OCI-LY7 (cell line): ENCODE data around the gene NHS. TPM values are rescaled to one million over a fixed set of nuclear protein-coding genes. Genes with fewer than 3 reads are reported as not detected.

Experiments used
- BruUV-seq: library from RNA; stranded (reverse); fragments of 400-500 nt; replicated peaks from 2 replicates; lab custom pipeline; 2021; lab: Mats Ljungman, UMichigan
- CTCF ChIA-PET: fragments of 300-600 bp; sonication (Branson Sonifier 250); formaldehyde crosslinking; loops from one replicate; lab custom pipeline; 2022; ENCODE audit warnings: antibody characterized with exemption; ENCODE audit not compliant: unreplicated experiment; lab: Charles Lee
- POLR2A ChIA-PET: fragments of 300-600 bp; sonication (Branson Sonifier 250); formaldehyde crosslinking; loops from one replicate; lab custom pipeline; 2022; ENCODE audit warnings: antibody characterized with exemption; lab: Charles Lee
- DNase-seq: peaks from one replicate; pipeline ENCODE4 v3.0.0-alpha.2; 2015; ENCODE audit warnings: low spot score
- H2AFZ ChIP-seq: fragments of 200-600 bp; sonication (generic), shearing (Covaris generic); 2 replicates; pipeline ENCODE4 v1.6.1; 2014; ENCODE audit warnings: mild to moderate bottlenecking, antibody characterized with exemption, low read length, moderate library complexity
- H3K27ac ChIP-seq: fragments of 200-600 bp; sonication (generic); 2 replicates; pipeline ENCODE4 v1.5.1; 2014; ENCODE audit warnings: mixed run types, low read depth, mild to moderate bottlenecking, moderate library complexity, low read length, inconsistent platforms; ENCODE audit not compliant: poor library complexity, severe bottlenecking
- H3K36me3 ChIP-seq: fragments of 200-600 bp; sonication (generic); 2 replicates; pipeline ENCODE4 v1.6.1; 2014; ENCODE audit warnings: mild to moderate bottlenecking, antibody characterized with exemption, low read length, moderate library complexity, mixed read lengths; ENCODE audit not compliant: insufficient read depth
- H3K4me1 ChIP-seq: fragments of 200-600 bp; sonication (generic); 2 replicates; pipeline ENCODE4 v1.5.1; 2014; ENCODE audit warnings: mild to moderate bottlenecking, low read length; ENCODE audit not compliant: insufficient read depth, poor library complexity, severe bottlenecking
- H3K4me2 ChIP-seq: fragments of 200-600 bp; sonication (generic); 2 replicates; pipeline ENCODE4 v1.6.1; 2014; ENCODE audit warnings: mild to moderate bottlenecking, low read length
- H3K4me3 ChIP-seq: fragments of 200-600 bp; sonication (generic); 2 replicates; pipeline ENCODE4 v1.5.1; 2014; ENCODE audit warnings: mild to moderate bottlenecking, low read depth, low read length; ENCODE audit not compliant: poor library complexity, severe bottlenecking
- H3K79me2 ChIP-seq: fragments of 200-600 bp; sonication (generic); 2 replicates; pipeline ENCODE4 v1.6.1; 2016; ENCODE audit warnings: low read depth, mild to moderate bottlenecking, low read length, moderate library complexity, mixed read lengths; ENCODE audit not compliant: insufficient read depth
- H3K9me2 ChIP-seq: fragments of 200-600 bp; sonication (generic); 2 replicates; pipeline ENCODE4 v1.6.1; 2016; ENCODE audit warnings: mild to moderate bottlenecking, low read length, mixed read lengths; ENCODE audit not compliant: insufficient read depth
- H3K9me3 ChIP-seq: fragments of 200-600 bp; sonication (generic); 2 replicates; pipeline ENCODE4 v1.6.1; 2014; ENCODE audit warnings: mild to moderate bottlenecking, mixed run types, low read length, mixed read lengths
- H4K20me1 ChIP-seq: fragments of 200-600 bp; sonication (generic); 2 replicates; pipeline ENCODE4 v1.6.1; 2014; ENCODE audit warnings: mild to moderate bottlenecking, antibody characterized with exemption, low read length, moderate library complexity, mixed read lengths; ENCODE audit not compliant: insufficient read depth
- EZH2phosphoT487 ChIP-seq: fragments of 200-600 bp; sonication (generic); IDR thresholded peaks from 2 replicates; pipeline ENCODE4 v1.6.1; 2018; ENCODE audit warnings: low read depth, borderline replicate concordance, mild to moderate bottlenecking, mixed run types, antibody characterized with exemption, low read length, moderate library complexity, mixed read lengths
- intact Hi-C: fragments of 100-400 bp; cut with micrococcal nuclease; formaldehyde crosslinking; loops from one replicate; pipeline ENCODE4 v1.10.0; 2022; ENCODE audit not compliant: unreplicated experiment
- total RNA-seq, 2 experiments: library from RNA; depleted of rRNA in 1 of 2; stranded (reverse); fragments of >200 nt in 1 of 2; shearing (Covaris generic) in 1 of 2; gene quantifications; 2 replicates each; pipeline ENCODE4 v1.2.3, GENCODE V29; 2014 to 2022
- TF ChIP-seq, protein P1 (sequence below): fragments of 200-600 bp; sonication (generic); conservative IDR thresholded peaks from 2 replicates; pipeline ENCODE4 v1.5.1; 2014; ENCODE audit warnings: mild to moderate bottlenecking, antibody characterized with exemption, low read length, moderate library complexity, mixed read lengths

NHS gene
- total RNA-seq, 2 experiments from 2014 or later: not detected

DNA sequence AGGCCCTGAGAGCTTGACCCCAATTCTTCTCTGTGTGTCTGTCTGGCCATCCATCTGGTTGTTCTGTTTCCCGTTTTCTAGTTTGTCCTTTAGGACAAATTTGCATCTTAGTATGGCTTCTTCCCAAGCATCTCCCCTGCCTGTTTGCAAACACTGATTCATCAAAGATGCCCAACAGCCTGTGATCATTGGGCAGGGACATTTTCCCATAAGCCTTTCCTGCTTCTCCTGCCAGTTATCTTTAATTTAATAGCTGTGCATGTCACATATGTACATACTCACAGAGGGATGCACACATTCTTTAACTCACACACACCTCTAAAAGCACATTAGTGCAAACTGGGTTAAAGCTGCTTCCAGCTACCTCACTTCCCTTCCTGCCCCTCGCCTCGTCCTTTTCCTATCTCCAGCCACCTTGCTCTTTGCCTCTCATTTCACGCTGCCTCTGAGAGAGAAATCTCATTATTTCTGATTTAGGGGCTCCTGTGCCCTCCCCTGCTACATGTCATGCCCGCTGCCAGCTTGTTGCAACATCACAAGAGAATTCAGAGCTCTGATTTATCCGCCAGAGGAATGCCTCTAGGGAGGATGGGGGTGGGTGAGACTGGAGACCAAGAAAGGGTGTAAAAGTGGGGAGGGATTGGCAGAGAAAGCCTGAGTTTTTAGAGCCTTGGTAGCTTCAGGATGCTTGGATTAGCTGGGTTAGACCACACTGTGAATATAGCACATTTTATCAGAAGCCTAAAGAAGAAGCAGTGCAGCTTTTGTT is 100.6 kb downstream of the NHS start:
- no peak overlapping the region for H3K27ac ChIP-seq
- intact Hi-C loops: no loop called here
- H4K20me1 ChIP-seq: no peaks in the 10 kb centered on the region
- no peak overlapping the region for H2AFZ ChIP-seq
- no peaks in the 10 kb centered on the region for H3K4me1 ChIP-seq
- ChIA-PET CTCF (no interaction called here), POLR2A (interaction anchor here (0.7 kb wide), 2 partner anchors 12 to 19 kb away, joined by 3 read pairs; no protein-coding TSS in a partner anchor)
- H3K4me2 ChIP-seq: no peak overlapping the region
- no peaks in the 10 kb centered on the region for H3K79me2 ChIP-seq
- H3K4me3 ChIP-seq: no peak overlapping the region
- H3K36me3 ChIP-seq: no peaks in the 10 kb centered on the region
- H3K9me3 ChIP-seq: no peaks in the 10 kb centered on the region
- no peak for TF ChIP-seq EZH2phosphoT487
- TF ChIP-seq, protein P1, sequence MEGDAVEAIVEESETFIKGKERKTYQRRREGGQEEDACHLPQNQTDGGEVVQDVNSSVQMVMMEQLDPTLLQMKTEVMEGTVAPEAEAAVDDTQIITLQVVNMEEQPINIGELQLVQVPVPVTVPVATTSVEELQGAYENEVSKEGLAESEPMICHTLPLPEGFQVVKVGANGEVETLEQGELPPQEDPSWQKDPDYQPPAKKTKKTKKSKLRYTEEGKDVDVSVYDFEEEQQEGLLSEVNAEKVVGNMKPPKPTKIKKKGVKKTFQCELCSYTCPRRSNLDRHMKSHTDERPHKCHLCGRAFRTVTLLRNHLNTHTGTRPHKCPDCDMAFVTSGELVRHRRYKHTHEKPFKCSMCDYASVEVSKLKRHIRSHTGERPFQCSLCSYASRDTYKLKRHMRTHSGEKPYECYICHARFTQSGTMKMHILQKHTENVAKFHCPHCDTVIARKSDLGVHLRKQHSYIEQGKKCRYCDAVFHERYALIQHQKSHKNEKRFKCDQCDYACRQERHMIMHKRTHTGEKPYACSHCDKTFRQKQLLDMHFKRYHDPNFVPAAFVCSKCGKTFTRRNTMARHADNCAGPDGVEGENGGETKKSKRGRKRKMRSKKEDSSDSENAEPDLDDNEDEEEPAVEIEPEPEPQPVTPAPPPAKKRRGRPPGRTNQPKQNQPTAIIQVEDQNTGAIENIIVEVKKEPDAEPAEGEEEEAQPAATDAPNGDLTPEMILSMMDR: no peak
- DNase-seq: no peak
- no peaks in the 10 kb centered on the region for H3K9me2 ChIP-seq
- no TSS peak for BruUV-seq

DNA sequence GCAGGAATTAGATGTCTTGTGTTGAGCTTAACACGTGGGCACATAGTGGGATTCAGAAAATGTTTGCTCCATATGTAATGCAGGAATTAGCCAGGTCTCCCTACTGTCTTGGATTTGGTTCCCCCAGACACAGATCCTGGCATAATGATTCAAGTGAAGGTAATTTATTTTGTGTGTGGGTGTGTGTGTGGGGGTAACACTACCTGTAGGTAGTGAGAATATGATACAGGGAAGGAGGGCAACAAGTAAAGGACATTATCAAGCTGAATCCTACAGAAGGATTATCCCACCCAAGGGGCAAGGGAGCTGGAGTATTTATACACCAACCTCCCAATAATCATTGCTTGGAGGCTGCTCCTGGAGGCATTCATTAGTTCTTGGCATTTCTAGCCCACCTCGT is 101.4 kb downstream of the NHS start:
- Histone ChIP-seq H3K9me3 (no peaks in the 10 kb centered on the region), H2AFZ (no peak overlapping the region), H3K27ac (no peak overlapping the region), H3K4me3 (no peak overlapping the region), H3K79me2 (no peaks in the 10 kb centered on the region), H3K4me2 (no peak overlapping the region), H3K4me1 (no peaks in the 10 kb centered on the region), H3K36me3 (no peaks in the 10 kb centered on the region), H4K20me1 (no peaks in the 10 kb centered on the region), H3K9me2 (no peaks in the 10 kb centered on the region)
- DNase-seq: no peak
- no TSS peak for BruUV-seq
- ChIA-PET POLR2A (no interaction called here), CTCF (no interaction called here)
- TF ChIP-seq, protein P1: no peak
- TF ChIP-seq EZH2phosphoT487: no peak
- intact Hi-C loops: no loop called here

DNA sequence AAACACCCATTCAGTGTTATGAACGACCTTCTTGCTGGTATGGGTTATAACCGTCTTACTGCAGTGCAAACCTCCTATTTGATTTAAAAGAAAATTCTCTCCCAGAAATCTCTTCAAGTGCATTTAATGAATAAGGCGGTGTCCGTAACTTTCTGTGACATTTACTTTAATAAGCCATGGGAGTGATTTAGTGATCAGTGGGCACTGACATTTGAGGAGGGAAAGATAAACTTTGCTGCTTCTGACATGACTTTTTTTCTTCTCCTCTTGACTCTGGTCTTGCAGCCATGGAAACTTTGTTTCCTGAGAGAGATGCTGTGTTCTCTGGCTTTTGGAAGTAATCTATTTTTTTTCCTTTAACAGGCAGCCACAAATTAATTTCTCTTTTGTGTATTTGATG is 106.1 kb downstream of the NHS start:
- no peaks in the 10 kb centered on the region for H3K79me2 ChIP-seq
- POLR2A ChIA-PET: no interaction called here
- no peaks in the 10 kb centered on the region for H3K9me3 ChIP-seq
- DNase-seq: no peak
- no peak overlapping the region for H3K4me2 ChIP-seq
- CTCF ChIA-PET: no interaction called here
- no peaks in the 10 kb centered on the region for H4K20me1 ChIP-seq
- H3K9me2 ChIP-seq: no peaks in the 10 kb centered on the region
- H3K27ac ChIP-seq: no peak overlapping the region
- no peak overlapping the region for H3K4me3 ChIP-seq
- H2AFZ ChIP-seq: no peak overlapping the region
- H3K4me1 ChIP-seq: no peaks in the 10 kb centered on the region
- H3K36me3 ChIP-seq: no peaks in the 10 kb centered on the region
- intact Hi-C loops: no loop called here
- no peak for TF ChIP-seq EZH2phosphoT487
- TF ChIP-seq, protein P1: no peak
- no TSS peak for BruUV-seq
